Brain pericyte (primary cell): ENCODE data around the gene HNRNPUL2.

Experiments used
- DNase-seq: peaks from one replicate; pipeline ENCODE4 v3.0.0-alpha.2; 2012; ENCODE audit warnings: low read depth, low spot score

Gene HNRNPUL2

DNA sequence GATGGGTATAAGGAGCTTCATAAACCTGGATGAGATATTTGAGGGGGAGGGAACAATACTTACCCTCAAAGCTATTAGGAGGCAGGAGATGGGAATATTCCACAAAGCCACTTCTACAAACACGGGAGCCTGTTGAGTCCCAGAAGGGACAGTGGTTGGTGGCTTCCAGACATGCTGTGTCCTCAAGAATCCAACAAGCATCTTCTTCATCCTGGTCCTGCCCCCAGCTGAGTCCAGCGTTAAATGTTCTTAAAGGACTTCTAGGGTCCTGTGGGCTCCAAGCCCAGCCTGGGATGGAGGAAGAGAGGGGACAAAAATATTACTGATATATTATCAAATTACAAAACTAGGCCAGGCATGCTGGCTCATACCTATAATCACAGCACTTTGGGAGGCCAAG, 59.8 kb downstream of the HNRNPUL2 start:
- DNase-seq = no peak

- DNase-seq = no peak
These were observed 60.9 kb downstream of the HNRNPUL2 start for GRCh38 chr11:62666259-62666926.

- DNase-seq = no peak
These were observed 61.5 kb downstream of the HNRNPUL2 start for GRCh38 chr11:62665599-62666258.

GRCh38 chr11:62665075-62665598, 62.1 kb downstream of the HNRNPUL2 start, which contains the start of the genes C11orf98 and CSKMT:
C11orf98 (minus strand) TSS chr11:62665210; CDS start chr11:62665169, 41 bp downstream.
CSKMT (plus strand) TSS chr11:62665312; CDS start chr11:62665880, 568 bp downstream.
- DNase-seq = peak; percentile 75

GRCh38 chr11:62664405-62665074, 62.7 kb downstream of the HNRNPUL2 start:
- no peak for DNase-seq
